WTC11 (cell line): Measurements from ENCODE around the gene MAB21L4.

Experiments
- ELF4 ChIP-seq: sonication (generic); formaldehyde crosslinking; IDR thresholded peaks from 2 replicates; pipeline ENCODE4 v1.8.1; 2022; ENCODE audit warnings: low read depth, mild to moderate bottlenecking, moderate library complexity, missing genetic modification reagents
- ETV6 ChIP-seq: sonication (generic); formaldehyde crosslinking; IDR thresholded peaks from 2 replicates; pipeline ENCODE4 v1.8.1; 2022; ENCODE audit warnings: mild to moderate bottlenecking, missing genetic modification reagents
- TF ChIP-seq, protein P1 (sequence below): fragments of 200-600 bp; IDR thresholded peaks from 2 replicates; pipeline ENCODE4 v1.8.0; 2022; ENCODE audit warnings: antibody characterized with exemption
- TF ChIP-seq, protein P2 (sequence below): sonication (generic); formaldehyde crosslinking; IDR thresholded peaks from 2 replicates; pipeline ENCODE4 v1.8.0; 2022; ENCODE audit warnings: mild to moderate bottlenecking, missing genetic modification reagents

DNA sequence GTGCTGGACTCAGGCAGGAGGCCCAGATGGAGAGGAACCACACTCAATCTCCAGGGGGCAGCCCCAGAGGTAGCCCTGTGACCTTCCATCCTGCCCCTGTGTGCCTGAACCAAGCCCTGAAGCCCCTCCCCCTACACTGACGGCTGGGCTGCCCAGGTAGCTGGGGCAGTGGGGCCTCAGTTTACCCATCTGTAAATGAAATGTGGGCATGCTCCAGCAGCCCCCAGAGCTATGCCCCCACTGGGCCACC is 26.0 kb upstream of the MAB21L4 start:
- no peak for TF ChIP-seq ETV6 (CRISPR knock-in tag)
- TF ChIP-seq ELF4, result no peak
- TF ChIP-seq, protein P1, sequence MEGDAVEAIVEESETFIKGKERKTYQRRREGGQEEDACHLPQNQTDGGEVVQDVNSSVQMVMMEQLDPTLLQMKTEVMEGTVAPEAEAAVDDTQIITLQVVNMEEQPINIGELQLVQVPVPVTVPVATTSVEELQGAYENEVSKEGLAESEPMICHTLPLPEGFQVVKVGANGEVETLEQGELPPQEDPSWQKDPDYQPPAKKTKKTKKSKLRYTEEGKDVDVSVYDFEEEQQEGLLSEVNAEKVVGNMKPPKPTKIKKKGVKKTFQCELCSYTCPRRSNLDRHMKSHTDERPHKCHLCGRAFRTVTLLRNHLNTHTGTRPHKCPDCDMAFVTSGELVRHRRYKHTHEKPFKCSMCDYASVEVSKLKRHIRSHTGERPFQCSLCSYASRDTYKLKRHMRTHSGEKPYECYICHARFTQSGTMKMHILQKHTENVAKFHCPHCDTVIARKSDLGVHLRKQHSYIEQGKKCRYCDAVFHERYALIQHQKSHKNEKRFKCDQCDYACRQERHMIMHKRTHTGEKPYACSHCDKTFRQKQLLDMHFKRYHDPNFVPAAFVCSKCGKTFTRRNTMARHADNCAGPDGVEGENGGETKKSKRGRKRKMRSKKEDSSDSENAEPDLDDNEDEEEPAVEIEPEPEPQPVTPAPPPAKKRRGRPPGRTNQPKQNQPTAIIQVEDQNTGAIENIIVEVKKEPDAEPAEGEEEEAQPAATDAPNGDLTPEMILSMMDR, result no peak
- TF ChIP-seq, protein P2, sequence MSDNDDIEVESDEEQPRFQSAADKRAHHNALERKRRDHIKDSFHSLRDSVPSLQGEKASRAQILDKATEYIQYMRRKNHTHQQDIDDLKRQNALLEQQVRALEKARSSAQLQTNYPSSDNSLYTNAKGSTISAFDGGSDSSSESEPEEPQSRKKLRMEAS, result no peak
